ENCODE results near the gene GMIP.

DNA sequence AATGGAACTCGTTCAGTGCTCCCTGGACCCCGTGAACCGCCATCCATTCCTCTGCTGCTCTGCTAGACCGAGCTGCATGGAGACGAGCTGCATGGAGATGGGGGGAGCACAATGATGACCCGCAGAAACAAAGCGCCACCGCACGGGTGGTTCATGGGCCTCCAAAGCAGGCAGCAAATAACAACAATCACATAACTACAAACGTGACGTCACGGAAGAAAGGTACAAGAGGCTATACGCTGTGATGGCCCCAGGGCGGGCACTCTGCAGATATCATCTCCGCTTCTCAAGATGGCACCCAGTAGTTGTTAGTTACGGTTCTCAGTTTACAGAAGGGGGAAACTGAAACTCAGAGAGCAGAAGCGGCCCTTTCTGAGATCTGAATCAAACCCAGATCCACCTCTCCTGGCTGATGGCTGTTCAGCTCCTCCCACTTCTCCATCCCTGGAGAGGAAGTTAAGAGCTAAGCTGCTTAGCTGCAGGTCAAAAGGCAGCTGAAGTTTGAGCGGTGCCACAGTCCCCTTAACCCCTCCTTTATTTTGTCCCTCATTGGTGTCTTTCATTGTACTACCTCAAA, 18.3 kb upstream of the GMIP start:
- TF ChIP-seq, protein P1, sequence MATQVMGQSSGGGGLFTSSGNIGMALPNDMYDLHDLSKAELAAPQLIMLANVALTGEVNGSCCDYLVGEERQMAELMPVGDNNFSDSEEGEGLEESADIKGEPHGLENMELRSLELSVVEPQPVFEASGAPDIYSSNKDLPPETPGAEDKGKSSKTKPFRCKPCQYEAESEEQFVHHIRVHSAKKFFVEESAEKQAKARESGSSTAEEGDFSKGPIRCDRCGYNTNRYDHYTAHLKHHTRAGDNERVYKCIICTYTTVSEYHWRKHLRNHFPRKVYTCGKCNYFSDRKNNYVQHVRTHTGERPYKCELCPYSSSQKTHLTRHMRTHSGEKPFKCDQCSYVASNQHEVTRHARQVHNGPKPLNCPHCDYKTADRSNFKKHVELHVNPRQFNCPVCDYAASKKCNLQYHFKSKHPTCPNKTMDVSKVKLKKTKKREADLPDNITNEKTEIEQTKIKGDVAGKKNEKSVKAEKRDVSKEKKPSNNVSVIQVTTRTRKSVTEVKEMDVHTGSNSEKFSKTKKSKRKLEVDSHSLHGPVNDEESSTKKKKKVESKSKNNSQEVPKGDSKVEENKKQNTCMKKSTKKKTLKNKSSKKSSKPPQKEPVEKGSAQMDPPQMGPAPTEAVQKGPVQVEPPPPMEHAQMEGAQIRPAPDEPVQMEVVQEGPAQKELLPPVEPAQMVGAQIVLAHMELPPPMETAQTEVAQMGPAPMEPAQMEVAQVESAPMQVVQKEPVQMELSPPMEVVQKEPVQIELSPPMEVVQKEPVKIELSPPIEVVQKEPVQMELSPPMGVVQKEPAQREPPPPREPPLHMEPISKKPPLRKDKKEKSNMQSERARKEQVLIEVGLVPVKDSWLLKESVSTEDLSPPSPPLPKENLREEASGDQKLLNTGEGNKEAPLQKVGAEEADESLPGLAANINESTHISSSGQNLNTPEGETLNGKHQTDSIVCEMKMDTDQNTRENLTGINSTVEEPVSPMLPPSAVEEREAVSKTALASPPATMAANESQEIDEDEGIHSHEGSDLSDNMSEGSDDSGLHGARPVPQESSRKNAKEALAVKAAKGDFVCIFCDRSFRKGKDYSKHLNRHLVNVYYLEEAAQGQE (IDR thresholded peaks at IDR 0.05; ENCODE audit: low read depth, low read length) = no peak
- TF ChIP-seq, protein P2, sequence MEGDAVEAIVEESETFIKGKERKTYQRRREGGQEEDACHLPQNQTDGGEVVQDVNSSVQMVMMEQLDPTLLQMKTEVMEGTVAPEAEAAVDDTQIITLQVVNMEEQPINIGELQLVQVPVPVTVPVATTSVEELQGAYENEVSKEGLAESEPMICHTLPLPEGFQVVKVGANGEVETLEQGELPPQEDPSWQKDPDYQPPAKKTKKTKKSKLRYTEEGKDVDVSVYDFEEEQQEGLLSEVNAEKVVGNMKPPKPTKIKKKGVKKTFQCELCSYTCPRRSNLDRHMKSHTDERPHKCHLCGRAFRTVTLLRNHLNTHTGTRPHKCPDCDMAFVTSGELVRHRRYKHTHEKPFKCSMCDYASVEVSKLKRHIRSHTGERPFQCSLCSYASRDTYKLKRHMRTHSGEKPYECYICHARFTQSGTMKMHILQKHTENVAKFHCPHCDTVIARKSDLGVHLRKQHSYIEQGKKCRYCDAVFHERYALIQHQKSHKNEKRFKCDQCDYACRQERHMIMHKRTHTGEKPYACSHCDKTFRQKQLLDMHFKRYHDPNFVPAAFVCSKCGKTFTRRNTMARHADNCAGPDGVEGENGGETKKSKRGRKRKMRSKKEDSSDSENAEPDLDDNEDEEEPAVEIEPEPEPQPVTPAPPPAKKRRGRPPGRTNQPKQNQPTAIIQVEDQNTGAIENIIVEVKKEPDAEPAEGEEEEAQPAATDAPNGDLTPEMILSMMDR (IDR thresholded peaks at IDR 0.05) = no peak
- no peak for TF ChIP-seq RCOR1 (IDR thresholded peaks at IDR 0.05; ENCODE audit: low read length)

All from SK-N-SH (cell line).